Measurements from ENCODE around the gene CSAG2. TPM values are rescaled to one million over a fixed set of nuclear protein-coding genes. Genes with fewer than 3 reads are reported as not detected.
"Not testable (repeated sequence)": the region's sequence is repeated elsewhere in the genome, so short reads cannot be mapped to it uniquely, and the experiment has no call there.

Gene CSAG2
- total RNA-seq (2021), result not detected in 2 replicates
- long read RNA-seq, result 0 reads

DNA sequence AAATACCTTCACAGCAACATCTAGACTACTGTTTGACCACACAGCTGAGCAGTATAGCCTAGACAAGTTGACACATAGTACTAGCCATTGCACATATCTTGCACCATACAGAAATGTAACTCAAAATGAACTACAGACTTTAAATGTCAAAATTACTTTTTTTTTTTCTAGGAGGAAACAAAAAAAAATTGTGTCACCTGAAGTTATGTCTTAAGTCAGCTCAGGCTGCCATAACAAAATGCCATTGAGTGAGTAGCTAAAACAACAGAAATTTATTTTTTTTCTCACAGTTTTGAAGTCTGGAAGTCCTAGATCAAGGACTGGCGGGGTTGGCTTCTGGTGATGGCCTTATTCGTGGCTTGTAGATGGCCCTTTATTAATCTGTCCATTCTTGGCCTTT lies at the start of gene CSAG2:
CSAG2 (minus strand) TSS at position 101 of the 400 bp plus-strand sequence. CDS start 161 bp downstream, outside the sequence.
- H2BK15ac ChIP-seq (ENCODE audit: low read depth, low read length); H3K27me3 ChIP-seq (ENCODE audit: insufficient read depth, low read length); H4K8ac ChIP-seq (replicated peaks; ENCODE audit: insufficient read length, low read depth, low read length): not testable (repeated sequence)

GRCh38 chrX:152754871-152755270 lies 45.8 kb upstream of the CSAG2 start:
- DNase-seq; H3K4me1 Mint-ChIP-seq; H3K4ac ChIP-seq (ENCODE audit: low read depth, low read length); H3K4me1 ChIP-seq (ENCODE audit: insufficient read depth, low read length); H3K9me3 ChIP-seq (ENCODE audit: control insufficient read depth, low read depth, low read length); H4K8ac ChIP-seq (replicated peaks; ENCODE audit: insufficient read length, low read depth, low read length); H3K4me3 Mint-ChIP-seq; H3K9me3 Mint-ChIP-seq; H3K27me3 ChIP-seq (ENCODE audit: insufficient read depth, low read length); H2AFZ ChIP-seq (ENCODE audit: low read length); H3K14ac ChIP-seq (ENCODE audit: insufficient read depth, low read length); H3K23me2 ChIP-seq (ENCODE audit: insufficient read length, low read depth, low read length, poor library complexity, severe bottlenecking); H2BK12ac ChIP-seq (ENCODE audit: insufficient read length, low read depth, low read length); H3K27me3 Mint-ChIP-seq (ENCODE audit: low read depth); H3K9ac ChIP-seq (ENCODE audit: extremely low read depth, insufficient read length, low read length); H3K79me2 ChIP-seq (ENCODE audit: insufficient read depth, low read length); H3K27ac ChIP-seq (ENCODE audit: insufficient read length, low read depth, low read length); H3K18ac ChIP-seq (ENCODE audit: insufficient read length, low read depth, low read length); H2BK5ac ChIP-seq (ENCODE audit: insufficient read length, low read length); H2BK120ac ChIP-seq (ENCODE audit: low read depth, low read length, poor library complexity, severe bottlenecking); H2BK20ac ChIP-seq (ENCODE audit: low read depth, low read length, poor library complexity, severe bottlenecking); H2BK15ac ChIP-seq (ENCODE audit: low read depth, low read length); H3T11ph ChIP-seq (ENCODE audit: low read length); H4K5ac ChIP-seq (ENCODE audit: insufficient read length, low read depth, low read length); H3K79me1 ChIP-seq (ENCODE audit: insufficient read depth, low read depth, low read length, poor library complexity, severe bottlenecking); H2AK5ac ChIP-seq (ENCODE audit: insufficient read length, low read length); H3K36me3 Mint-ChIP-seq (ENCODE audit: insufficient read depth in 1 of 3, low read depth in 3 of 3); H3K56ac ChIP-seq (ENCODE audit: insufficient read length, low read depth, low read length); H4K20me1 ChIP-seq (ENCODE audit: control insufficient read depth, insufficient read depth, insufficient read length); H3K27ac Mint-ChIP-seq; H3K23ac ChIP-seq (ENCODE audit: insufficient read length, low read depth, low read length); H4K91ac ChIP-seq (ENCODE audit: insufficient read length, low read depth, low read length); H3K4me2 ChIP-seq (ENCODE audit: insufficient read depth, insufficient read length, low read length): not testable (repeated sequence)
- no CpG with 5 or more reads among the region's 5 CpGs for WGBS (ENCODE audit: extremely low coverage, insufficient read length, low lambda C conversion rate)

More for the DNA sequence above, at the start of gene CSAG2:
- not testable (repeated sequence) for H3K79me2 ChIP-seq (ENCODE audit: insufficient read depth, low read length); H2AK5ac ChIP-seq (ENCODE audit: insufficient read length, low read length); H2BK12ac ChIP-seq (ENCODE audit: insufficient read length, low read depth, low read length); H4K91ac ChIP-seq (ENCODE audit: insufficient read length, low read depth, low read length); H3K23ac ChIP-seq (ENCODE audit: insufficient read length, low read depth, low read length); H3K27ac Mint-ChIP-seq; H3K9me3 ChIP-seq (ENCODE audit: control insufficient read depth, low read depth, low read length); H2AFZ ChIP-seq (ENCODE audit: low read length); H4K20me1 ChIP-seq (ENCODE audit: control insufficient read depth, insufficient read depth, insufficient read length); H3K27ac ChIP-seq (ENCODE audit: insufficient read length, low read depth, low read length); H3K14ac ChIP-seq (ENCODE audit: insufficient read depth, low read length); H3K23me2 ChIP-seq (ENCODE audit: insufficient read length, low read depth, low read length, poor library complexity, severe bottlenecking); H3K36me3 Mint-ChIP-seq (ENCODE audit: insufficient read depth in 1 of 3, low read depth in 3 of 3); H3K9ac ChIP-seq (ENCODE audit: extremely low read depth, insufficient read length, low read length); H3K18ac ChIP-seq (ENCODE audit: insufficient read length, low read depth, low read length); H2BK20ac ChIP-seq (ENCODE audit: low read depth, low read length, poor library complexity, severe bottlenecking); H4K5ac ChIP-seq (ENCODE audit: insufficient read length, low read depth, low read length); H3K56ac ChIP-seq (ENCODE audit: insufficient read length, low read depth, low read length); H3K4me2 ChIP-seq (ENCODE audit: insufficient read depth, insufficient read length, low read length); H3K27me3 Mint-ChIP-seq (ENCODE audit: low read depth); H3K4me1 Mint-ChIP-seq; H3K9me3 Mint-ChIP-seq; H3K79me1 ChIP-seq (ENCODE audit: insufficient read depth, low read depth, low read length, poor library complexity, severe bottlenecking); H2BK120ac ChIP-seq (ENCODE audit: low read depth, low read length, poor library complexity, severe bottlenecking); H3K4me1 ChIP-seq (ENCODE audit: insufficient read depth, low read length); H3K4me3 Mint-ChIP-seq; H3K4ac ChIP-seq (ENCODE audit: low read depth, low read length); H2BK5ac ChIP-seq (ENCODE audit: insufficient read length, low read length); DNase-seq; H3T11ph ChIP-seq (ENCODE audit: low read length)
- WGBS (ENCODE audit: extremely low coverage, insufficient read length, low lambda C conversion rate), result no CpG with 5 or more reads among the region's 2 CpGs
